ENCODE results near the gene CHRNA3. TPM values are rescaled to one million over a fixed set of nuclear protein-coding genes. Genes with fewer than 3 reads are reported as not detected.
A peak's percentile ranks its signal among the peaks of the same experiment; 100 is the strongest.

The CHRNA3 gene
- total and polyA plus RNA-seq, 8 donors = 0.05 to 1.0 (median 0.20) TPM; not detected in 2

DNA sequence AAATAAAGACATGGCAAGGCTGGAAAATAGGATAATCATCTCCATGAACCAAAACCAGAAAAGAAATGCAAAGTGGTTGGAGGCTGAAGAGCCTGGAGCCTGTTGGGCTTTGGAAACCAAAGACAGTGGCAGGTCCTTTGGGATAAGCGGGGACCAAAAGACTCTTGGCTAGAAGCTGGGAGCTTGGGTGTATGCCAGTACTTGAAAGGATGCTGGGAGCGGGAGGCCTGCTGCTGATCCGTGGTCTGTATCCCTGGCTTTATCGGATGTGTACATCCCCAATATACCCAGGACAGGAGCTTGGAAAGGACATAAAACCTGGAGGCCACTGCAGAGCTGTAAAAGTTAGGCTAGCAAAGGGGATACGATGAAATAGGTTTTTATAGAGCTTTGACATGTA is 21.5 kb upstream of the CHRNA3 start:
- Histone ChIP-seq H3K4me1 (no peaks in the 10 kb centered on the region), H3K4me3 (no peak overlapping the region), H3K36me3 (no peaks in the 10 kb centered on the region), H3K9me3 (no peaks in the 10 kb centered on the region), H3K27me3 (no peaks in the 10 kb centered on the region), H3K27ac (no peak overlapping the region)
- TF ChIP-seq CTCF (IDR thresholded peaks at IDR 0.05) = no peak
- intact Hi-C loops (cut with DNase I) = no loop called here
- WGBS, 2 donors = 78 to 85% methylated on average over 5 of the region's 5 CpGs
- ATAC-seq (no peak), DNase-seq (no peak), FAIRE-seq (no peak)

DNA sequence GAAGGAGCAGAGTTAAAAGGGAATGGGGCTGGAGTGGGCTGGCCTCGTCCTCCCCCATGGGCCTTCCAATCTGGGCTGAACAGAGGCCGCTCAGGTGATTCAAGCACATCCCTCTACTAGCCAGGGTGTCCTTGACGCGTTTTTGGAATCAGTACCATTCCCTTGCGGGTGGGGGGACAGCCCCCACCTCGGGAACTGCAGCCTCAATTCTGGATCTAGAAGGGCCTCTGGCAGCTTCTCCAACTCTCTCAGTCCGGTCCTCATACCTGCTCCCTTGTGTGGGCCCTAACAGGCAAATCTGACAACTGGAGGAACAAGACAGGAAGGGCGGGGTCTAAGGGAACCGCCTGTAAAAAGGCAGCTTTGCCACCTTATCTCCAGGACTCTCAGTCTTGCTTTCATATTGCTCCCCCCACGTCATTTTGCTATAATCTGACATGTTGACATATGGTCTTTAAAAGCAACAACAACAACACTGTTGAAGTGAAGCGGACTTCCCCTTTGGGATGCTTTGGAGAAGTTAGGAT is 21.0 kb upstream of the CHRNA3 start:
- 71 to 72% methylated on average over 11 of the region's 11 CpGs for WGBS, 2 donors
- Histone ChIP-seq H3K36me3 (no peaks in the 10 kb centered on the region), H3K9me3 (no peaks in the 10 kb centered on the region), H3K4me3 (no peak overlapping the region), H3K27me3 (no peaks in the 10 kb centered on the region), H3K4me1 (no peaks in the 10 kb centered on the region), H3K27ac (no peak overlapping the region)
- intact Hi-C loops (cut with DNase I) = no loop called here
- no peak for TF ChIP-seq CTCF (IDR thresholded peaks at IDR 0.05)
- DNase-seq = no peak
- no peak for ATAC-seq
- FAIRE-seq = no peak

- WGBS, 2 donors = 18% methylated on average over 43 to 47 of the region's 47 CpGs
- peak in 1 of 6 donors; percentile 68 for DNase-seq
- ATAC-seq = peak; percentile 48 to 84 (median 71)
Measured at GRCh38 chr15:78641102-78641748, 20.4 kb upstream of the CHRNA3 start, which contains the start of gene CHRNB4. Gene CHRNB4, minus strand, starts transcription at chr15:78641210. Its CDS starts 77 bp downstream, at chr15:78641133.

GRCh38 chr15:78640527-78641101 is 19.8 kb upstream of the CHRNA3 start:
- peak; percentile 26 to 74 (median 48) for ATAC-seq
- H3K9me3 ChIP-seq = no peaks in the 10 kb centered on the region
- H3K4me3 ChIP-seq = peak overlapping the region; percentile 11 to 48 (median 26)
- no peak overlapping the region for H3K27ac ChIP-seq
- no peak for TF ChIP-seq CTCF (IDR thresholded peaks at IDR 0.05)
- no peaks in the 10 kb centered on the region for H3K36me3 ChIP-seq
- WGBS, 2 donors = 23 to 25% methylated on average over 27 to 32 of the region's 32 CpGs
- H3K27me3 ChIP-seq = no peaks in the 10 kb centered on the region
- peak in 1 of 6 donors; percentile 68 for DNase-seq
- FAIRE-seq = no peak
- intact Hi-C loops (cut with DNase I) = no loop called here
- no peaks in the 10 kb centered on the region for H3K4me1 ChIP-seq

More at GRCh38 chr15:78641102-78641748, 20.4 kb upstream of the CHRNA3 start, which contains the start of gene CHRNB4:
- Histone ChIP-seq H3K27ac (no peak within 1 kb of the TSS), H3K9me3 (no peaks in the 10 kb centered on the region), H3K36me3 (no peaks in the 10 kb centered on the region), H3K27me3 (no peaks in the 10 kb centered on the region), H3K4me1 (no peaks in the 10 kb centered on the region), H3K4me3 (peak within 1 kb of the TSS; percentile 11 to 48 (median 26))
- intact Hi-C loops (cut with DNase I) = no loop called here
- no peak for FAIRE-seq
- no peak for TF ChIP-seq CTCF (IDR thresholded peaks at IDR 0.05)
